Ectodermal cell (in vitro differentiated cells): ENCODE results near the gene FANCC.

Experiments
- H3K27ac ChIP-seq: 2 replicates; pipeline ENCODE4 v1.7.0; 2013; ENCODE audit warnings: mild to moderate bottlenecking, low read depth, low read length; ENCODE audit not compliant: insufficient read depth, poor library complexity, severe bottlenecking
- H3K27me3 ChIP-seq: 2 replicates; pipeline ENCODE4 v1.7.0; 2013; ENCODE audit warnings: mild to moderate bottlenecking, low read length; ENCODE audit not compliant: insufficient read depth, control insufficient read depth, poor library complexity, severe bottlenecking
- H3K36me3 ChIP-seq: one replicate; pipeline ENCODE4 v1.7.0; 2013; ENCODE audit warnings: low read length; ENCODE audit not compliant: control insufficient read depth, insufficient read depth
- H3K4me1 ChIP-seq: one replicate; pipeline ENCODE4 v1.7.0; 2013; ENCODE audit warnings: low read length; ENCODE audit not compliant: control insufficient read depth, insufficient read depth
- H3K4me3 ChIP-seq: 2 replicates; pipeline ENCODE4 v1.7.0; 2013; ENCODE audit warnings: low read depth, low read length, control low read depth; ENCODE audit not compliant: insufficient read depth
- H3K9me3 ChIP-seq: 2 replicates; pipeline ENCODE4 v1.7.0; 2013; ENCODE audit warnings: mild to moderate bottlenecking, low read length, moderate library complexity; ENCODE audit not compliant: control insufficient read depth
- WGBS, 2 experiments: methylation state at CpG; one replicate each; pipeline ENCODE4 v1.1.7; 2013; ENCODE audit warnings: missing lambda C conversion rate in 2 of 2; 5-methylcytosine and 5-hydroxymethylcytosine counted together

The FANCC gene

GRCh38 chr9:95090023-95090791 lies 227.3 kb downstream of the FANCC start:
- H3K9me3 ChIP-seq = no peaks in the 10 kb centered on the region
- H3K36me3 ChIP-seq = no peaks in the 10 kb centered on the region
- H3K4me3 ChIP-seq = no peak overlapping the region
- WGBS, 2 experiments = 89% methylated on average over 22 of the region's 22 CpGs
- H3K27me3 ChIP-seq = no peaks in the 10 kb centered on the region
- H3K4me1 ChIP-seq = peaks cover 37% of the 10 kb centered on the region
- H3K27ac ChIP-seq = no peak overlapping the region

GRCh38 chr9:95089257-95090022 lies 228.1 kb downstream of the FANCC start:
- H3K36me3 ChIP-seq = no peaks in the 10 kb centered on the region
- WGBS, 2 experiments = 94 to 96% methylated on average over 16 of the region's 16 CpGs
- no peak overlapping the region for H3K27ac ChIP-seq

GRCh38 chr9:95088421-95089161 lies 228.9 kb downstream of the FANCC start:
- Histone ChIP-seq H3K27me3 (no peaks in the 10 kb centered on the region), H3K27ac (no peak overlapping the region), H3K9me3 (no peaks in the 10 kb centered on the region), H3K36me3 (no peaks in the 10 kb centered on the region), H3K4me1 (peaks cover 37% of the 10 kb centered on the region), H3K4me3 (no peak overlapping the region)
- 85 to 86% methylated on average over 26 of the region's 26 CpGs for WGBS, 2 experiments

More at GRCh38 chr9:95089257-95090022, 228.1 kb downstream of the FANCC start:
- Histone ChIP-seq H3K4me1 (peaks cover 37% of the 10 kb centered on the region), H3K27me3 (no peaks in the 10 kb centered on the region), H3K9me3 (no peaks in the 10 kb centered on the region), H3K4me3 (no peak overlapping the region)

GRCh38 chr9:95087659-95088242 lies 229.8 kb downstream of the FANCC start:
- H3K27ac ChIP-seq = no peak overlapping the region
- no peak overlapping the region for H3K4me3 ChIP-seq
- WGBS, 2 experiments = 94 to 96% methylated on average over 9 of the region's 9 CpGs
- H3K9me3 ChIP-seq = no peaks in the 10 kb centered on the region
- H3K27me3 ChIP-seq = no peaks in the 10 kb centered on the region
- H3K4me1 ChIP-seq = peaks cover 38% of the 10 kb centered on the region
- no peaks in the 10 kb centered on the region for H3K36me3 ChIP-seq

GRCh38 chr9:95086564-95086955 lies 230.9 kb downstream of the FANCC start:
- H3K27me3 ChIP-seq = no peaks in the 10 kb centered on the region
- WGBS, 2 experiments = 59 to 72% methylated on average over 8 of the region's 8 CpGs
- no peaks in the 10 kb centered on the region for H3K36me3 ChIP-seq
- H3K4me1 ChIP-seq = peaks cover 39% of the 10 kb centered on the region
- H3K9me3 ChIP-seq = no peaks in the 10 kb centered on the region
- H3K4me3 ChIP-seq = no peak overlapping the region
- H3K27ac ChIP-seq = peak overlapping the region; percentile 74

GRCh38 chr9:95085861-95086563 lies 231.5 kb downstream of the FANCC start:
- peak overlapping the region; percentile 74 for H3K27ac ChIP-seq
- 93% methylated on average over 40 of the region's 40 CpGs for WGBS, 2 experiments
- no peak overlapping the region for H3K4me3 ChIP-seq
- H3K27me3 ChIP-seq = no peaks in the 10 kb centered on the region
- H3K9me3 ChIP-seq = no peaks in the 10 kb centered on the region
- no peaks in the 10 kb centered on the region for H3K36me3 ChIP-seq
- peaks cover 39% of the 10 kb centered on the region for H3K4me1 ChIP-seq

- no peaks in the 10 kb centered on the region for H3K36me3 ChIP-seq
- 95 to 96% methylated on average over 29 of the region's 29 CpGs for WGBS, 2 experiments
- no peak overlapping the region for H3K27ac ChIP-seq
- H3K27me3 ChIP-seq = no peaks in the 10 kb centered on the region
- H3K4me1 ChIP-seq = peaks cover 33% of the 10 kb centered on the region
- H3K4me3 ChIP-seq = no peak overlapping the region
- H3K9me3 ChIP-seq = no peaks in the 10 kb centered on the region
Measured at GRCh38 chr9:95085036-95085770, 232.3 kb downstream of the FANCC start.

- Histone ChIP-seq H3K4me3 (no peak overlapping the region), H3K36me3 (no peaks in the 10 kb centered on the region), H3K9me3 (no peaks in the 10 kb centered on the region), H3K27me3 (no peaks in the 10 kb centered on the region), H3K4me1 (peaks cover 38% of the 10 kb centered on the region), H3K27ac (no peak overlapping the region)
- WGBS, 2 experiments = 94 to 95% methylated on average over 18 to 19 of the region's 19 CpGs
Measured at GRCh38 chr9:95084254-95084934, 233.1 kb downstream of the FANCC start.
